HS-5 (cell line): ENCODE results near the gene CFAP97D2.

ENCODE experiments used
- DNase-seq: peaks from one replicate; pipeline ENCODE4 v3.0.0-alpha.2; 2012; ENCODE audit warnings: low read depth

CFAP97D2 gene

DNA sequence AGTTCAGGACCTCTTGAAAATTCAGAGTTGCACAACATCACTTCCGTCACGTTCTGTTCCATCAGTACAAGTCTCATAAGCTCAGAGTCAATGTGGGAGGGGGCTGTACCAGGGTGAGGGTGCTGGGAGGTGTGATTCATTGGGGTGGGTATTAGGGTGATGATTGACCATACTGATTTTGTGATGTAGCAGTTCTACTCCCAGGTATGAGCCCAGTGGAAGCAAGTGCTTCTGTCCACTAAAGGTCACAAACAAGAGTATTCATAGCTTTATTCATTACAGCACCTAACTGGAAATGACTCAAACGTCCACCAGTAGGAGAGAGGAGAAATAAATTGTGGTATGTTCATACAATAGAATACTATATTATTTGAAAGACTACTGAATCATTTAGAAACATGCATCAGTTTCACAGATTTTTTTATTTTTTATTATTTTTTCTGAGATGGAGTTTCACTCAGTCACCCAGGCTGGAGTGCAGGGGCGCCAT is 90.3 kb downstream of the CFAP97D2 start:
- no peak for DNase-seq
